CD4-positive, alpha-beta memory T cell (primary cell): ENCODE measurements around the gene ZNF93. TPM values are rescaled to one million over a fixed set of nuclear protein-coding genes. Genes with fewer than 3 reads are reported as not detected.

Experiments used
- CTCF ChIA-PET: fragments of 350-600 bp; sonication (Branson Sonifier 250); formaldehyde crosslinking; loops from one replicate; lab custom pipeline; 2021; ENCODE audit warnings: inconsistent platforms; ENCODE audit not compliant: partially characterized antibody; lab: Charles Lee
- POLR2A ChIA-PET: fragments of 350-600 bp; sonication (Branson Sonifier 250); formaldehyde crosslinking; loops from one replicate; lab custom pipeline; 2021; ENCODE audit not compliant: partially characterized antibody; lab: Charles Lee
- DNase-seq, 5 donors: peaks; one replicate each; pipeline versions ENCODE4 v3.0.0 to v3.0.0-alpha.2; 2020 to 2022; ENCODE audit warnings: mixed read lengths in 1 of 5
- H3K27ac ChIP-seq: one replicate; pipeline ENCODE4 v1.7.0; 2013; ENCODE audit warnings: low read depth, low read length
- H3K27me3 ChIP-seq: 2 replicates; pipeline ENCODE4 v1.7.0; 2013; ENCODE audit warnings: mild to moderate bottlenecking, low read length, moderate library complexity; ENCODE audit not compliant: insufficient read depth
- H3K36me3 ChIP-seq: 2 replicates; pipeline ENCODE4 v1.7.0; 2013; ENCODE audit warnings: mild to moderate bottlenecking, low read length, moderate library complexity; ENCODE audit not compliant: insufficient read depth
- H3K4me1 ChIP-seq: 2 replicates; pipeline ENCODE4 v1.7.0; 2013; ENCODE audit warnings: mild to moderate bottlenecking, low read length, moderate library complexity; ENCODE audit not compliant: insufficient read depth
- H3K4me3 ChIP-seq, 2 donors: one replicate each; pipeline ENCODE4 v1.7.0; 2013; ENCODE audit warnings: low read length in 2 of 2, mild to moderate bottlenecking in 1 of 2
- H3K9me3 ChIP-seq, 2 donors: one replicate each; pipeline ENCODE4 v1.7.0; 2013; ENCODE audit warnings: low read length in 2 of 2, control low read depth in 1 of 2; ENCODE audit not compliant: control insufficient read depth in 1 of 2
- H3K27ac Mint-ChIP-seq, 7 donors: one replicate each; pipeline ENCODE4 v1.8.0; 2020 to 2021; ENCODE audit warnings: mixed read lengths in 7 of 7, mild to moderate bottlenecking in 6 of 7, inconsistent platforms in 3 of 7, moderate library complexity in 3 of 7
- H3K27me3 Mint-ChIP-seq, 2 donors: one replicate each; pipeline ENCODE4 v1.8.0; 2020 to 2021; ENCODE audit warnings: mixed read lengths in 2 of 2
- H3K36me3 Mint-ChIP-seq, 2 donors: one replicate each; pipeline ENCODE4 v1.8.0; 2020 to 2021; ENCODE audit warnings: mixed read lengths in 2 of 2, inconsistent platforms in 1 of 2, mild to moderate bottlenecking in 1 of 2
- H3K4me1 Mint-ChIP-seq, 4 donors: one replicate each; pipeline ENCODE4 v1.8.0; 2020 to 2021; ENCODE audit warnings: mixed read lengths in 4 of 4, mild to moderate bottlenecking in 1 of 4
- H3K4me3 Mint-ChIP-seq, 8 donors: one replicate each; pipeline ENCODE4 v1.8.0; 2020 to 2021; ENCODE audit warnings: mixed read lengths in 8 of 8, mild to moderate bottlenecking in 7 of 8, moderate library complexity in 6 of 8, inconsistent platforms in 3 of 8
- H3K9me3 Mint-ChIP-seq, 8 donors: one replicate each; pipeline ENCODE4 v1.8.0; 2020 to 2021; ENCODE audit warnings: mixed read lengths in 8 of 8, mild to moderate bottlenecking in 5 of 8, inconsistent platforms in 3 of 8, moderate library complexity in 1 of 8
- intact Hi-C: fragments of 100-400 bp; cut with micrococcal nuclease; formaldehyde crosslinking; loops from one replicate; pipeline ENCODE4 v1.15.1; 2023
- polyA plus RNA-seq, 2 donors: library from polyadenylated mRNA; unstranded; fragments of 300-500 nt; fragmentation: Illumina TruSeq; gene quantifications; one replicate each; pipeline ENCODE4 v1.2.3, GENCODE V29; 2021
- total RNA-seq, 2 experiments: library from RNA; stranded (reverse); gene quantifications; one replicate each; pipeline ENCODE4 v1.2.3, GENCODE V29; 2021

ZNF93 gene
- total and polyA plus RNA-seq, 4 experiments from 2014 or later, result 5.6 to 9.2 (median 7.7) TPM

- no peak for DNase-seq
- Histone ChIP-seq H3K4me1 (no peaks in the 10 kb centered on the region), H3K9me3 (peaks cover 2 to 17% of the 10 kb centered on the region in 2 donors), H3K27ac (no peak overlapping the region), H3K27me3 (no peaks in the 10 kb centered on the region), H3K36me3 (peaks cover 8% of the 10 kb centered on the region), H3K4me3 (no peak overlapping the region)
- POLR2A ChIA-PET, result no interaction called here
- Mint-ChIP-seq H3K4me1 (no peaks in the 10 kb centered on the region), H3K27me3 (no peaks in the 10 kb centered on the region), H3K4me3 (no peak overlapping the region), H3K36me3 (peaks cover 22 to 28% of the 10 kb centered on the region in 2 donors), H3K9me3 (peaks cover 0 to 92% (median 75%) of the 10 kb centered on the region in 8 donors), H3K27ac (no peak overlapping the region)
- intact Hi-C loops, result no loop called here
- CTCF ChIA-PET, result no interaction called here
These were observed 36.7 kb downstream of the ZNF93 start for GRCh38 chr19:19937403-19937802.

- Mint-ChIP-seq H3K9me3 (peaks cover 0 to 91% (median 68%) of the 10 kb centered on the region in 8 donors), H3K4me3 (no peak overlapping the region), H3K27ac (peak overlapping the region in 1 of 7 donors; percentile 23), H3K4me1 (no peaks in the 10 kb centered on the region), H3K36me3 (peaks cover 12 to 18% of the 10 kb centered on the region in 2 donors), H3K27me3 (no peaks in the 10 kb centered on the region)
- H3K27ac ChIP-seq, result no peak overlapping the region
- intact Hi-C loops, result no loop called here
- peaks cover 0 to 12% of the 10 kb centered on the region in 2 donors for H3K9me3 ChIP-seq
- H3K27me3 ChIP-seq, result no peaks in the 10 kb centered on the region
- H3K36me3 ChIP-seq, result peaks cover 4% of the 10 kb centered on the region
- DNase-seq, result no peak
- CTCF ChIA-PET, result no interaction called here
- H3K4me3 ChIP-seq, result no peak overlapping the region
- POLR2A ChIA-PET, result no interaction called here
- no peaks in the 10 kb centered on the region for H3K4me1 ChIP-seq
These were observed 37.7 kb downstream of the ZNF93 start for GRCh38 chr19:19938449-19938848.

DNA sequence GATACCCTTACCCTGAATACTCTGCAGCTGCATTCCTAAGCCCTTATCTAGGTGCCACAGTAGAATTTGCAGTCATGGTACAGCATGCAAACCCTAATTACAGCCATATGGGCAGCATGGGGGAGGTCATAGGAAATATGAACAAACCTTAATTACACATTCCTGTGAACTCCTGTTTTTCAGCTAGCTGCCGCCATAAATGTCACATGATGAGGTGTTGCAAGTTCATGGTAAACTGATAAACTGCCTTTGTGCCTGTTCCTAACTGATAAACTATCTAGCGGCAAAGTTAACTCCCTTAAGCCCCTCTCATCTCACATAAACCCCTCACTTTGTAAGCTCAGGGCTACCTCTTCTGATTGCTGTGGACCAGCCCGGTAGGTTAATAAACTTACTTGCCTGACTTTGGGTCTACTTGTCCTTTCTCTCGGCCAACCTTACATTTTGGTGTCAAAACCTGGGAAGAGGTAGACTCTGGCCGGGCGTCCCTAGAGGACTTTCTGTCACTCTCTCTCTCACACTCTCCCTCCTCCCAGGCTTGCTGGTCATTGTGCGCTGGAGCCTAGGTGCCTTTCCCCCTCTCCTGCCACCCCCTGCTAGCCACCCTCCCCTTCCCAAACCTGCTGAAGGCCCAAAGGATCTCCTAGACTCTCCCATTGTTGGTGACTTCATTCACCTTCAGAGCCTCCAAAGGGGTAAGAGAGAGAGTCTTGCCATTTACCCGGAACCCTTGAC is 43.3 kb downstream of the ZNF93 start:
- no peak overlapping the region for H3K4me3 Mint-ChIP-seq
- Histone ChIP-seq H3K27ac (no peak overlapping the region), H3K4me1 (no peaks in the 10 kb centered on the region), H3K36me3 (no peaks in the 10 kb centered on the region), H3K27me3 (no peaks in the 10 kb centered on the region), H3K4me3 (no peak overlapping the region), H3K9me3 (no peaks in the 10 kb centered on the region)
- intact Hi-C loops, result no loop called here
- H3K4me1 Mint-ChIP-seq, result no peaks in the 10 kb centered on the region
- H3K27ac Mint-ChIP-seq, result no peak overlapping the region
- DNase-seq, result no peak
- no peaks in the 10 kb centered on the region for H3K36me3 Mint-ChIP-seq
- peaks cover 0 to 63% (median 27%) of the 10 kb centered on the region in 8 donors for H3K9me3 Mint-ChIP-seq
- peaks cover 0 to 4% of the 10 kb centered on the region in 2 donors for H3K27me3 Mint-ChIP-seq
- POLR2A ChIA-PET, result no interaction called here
- CTCF ChIA-PET, result interaction anchor here (1.0 kb wide), 1 partner anchor 10 kb away, joined by 3 read pairs; no protein-coding TSS in a partner anchor

DNA sequence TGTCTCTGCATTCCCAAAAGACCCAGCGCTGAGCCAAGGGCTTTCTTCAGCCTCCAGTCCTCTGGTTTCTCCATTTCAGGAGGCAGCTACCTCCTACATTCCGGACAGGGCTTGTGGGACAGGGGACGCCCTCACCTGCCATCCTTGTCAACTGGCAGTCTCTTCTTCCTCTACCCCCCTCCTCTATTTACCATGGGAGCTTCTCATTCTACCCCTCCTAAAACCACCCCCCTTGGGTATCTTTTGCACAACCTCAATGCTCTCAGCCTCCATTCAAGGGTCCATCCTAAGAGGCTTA is 43.8 kb downstream of the ZNF93 start:
- no peaks in the 10 kb centered on the region for H3K9me3 ChIP-seq
- no peak overlapping the region for H3K4me3 ChIP-seq
- Mint-ChIP-seq H3K4me3 (no peak overlapping the region), H3K9me3 (peaks cover 0 to 58% (median 22%) of the 10 kb centered on the region in 8 donors), H3K27me3 (peaks cover 0 to 4% of the 10 kb centered on the region in 2 donors), H3K27ac (no peak overlapping the region), H3K36me3 (no peaks in the 10 kb centered on the region), H3K4me1 (no peaks in the 10 kb centered on the region)
- ChIA-PET POLR2A (no interaction called here), CTCF (no interaction called here)
- no peaks in the 10 kb centered on the region for H3K27me3 ChIP-seq
- no peak for DNase-seq
- H3K4me1 ChIP-seq, result no peaks in the 10 kb centered on the region
- intact Hi-C loops, result no loop called here
- H3K27ac ChIP-seq, result no peak overlapping the region
- H3K36me3 ChIP-seq, result no peaks in the 10 kb centered on the region

GRCh38 chr19:19946226-19946625 is 45.5 kb downstream of the ZNF93 start:
- Histone ChIP-seq H3K9me3 (no peaks in the 10 kb centered on the region), H3K27ac (no peak overlapping the region), H3K4me3 (no peak overlapping the region), H3K4me1 (no peaks in the 10 kb centered on the region), H3K27me3 (no peaks in the 10 kb centered on the region), H3K36me3 (no peaks in the 10 kb centered on the region)
- ChIA-PET POLR2A (no interaction called here), CTCF (no interaction called here)
- H3K4me1 Mint-ChIP-seq, result no peaks in the 10 kb centered on the region
- no peak overlapping the region for H3K27ac Mint-ChIP-seq
- H3K9me3 Mint-ChIP-seq, result peaks cover 0 to 44% (median 11%) of the 10 kb centered on the region in 8 donors
- peaks cover 0 to 4% of the 10 kb centered on the region in 2 donors for H3K27me3 Mint-ChIP-seq
- no peak overlapping the region for H3K4me3 Mint-ChIP-seq
- H3K36me3 Mint-ChIP-seq, result no peaks in the 10 kb centered on the region
- DNase-seq, result no peak
- intact Hi-C loops, result no loop called here

DNA sequence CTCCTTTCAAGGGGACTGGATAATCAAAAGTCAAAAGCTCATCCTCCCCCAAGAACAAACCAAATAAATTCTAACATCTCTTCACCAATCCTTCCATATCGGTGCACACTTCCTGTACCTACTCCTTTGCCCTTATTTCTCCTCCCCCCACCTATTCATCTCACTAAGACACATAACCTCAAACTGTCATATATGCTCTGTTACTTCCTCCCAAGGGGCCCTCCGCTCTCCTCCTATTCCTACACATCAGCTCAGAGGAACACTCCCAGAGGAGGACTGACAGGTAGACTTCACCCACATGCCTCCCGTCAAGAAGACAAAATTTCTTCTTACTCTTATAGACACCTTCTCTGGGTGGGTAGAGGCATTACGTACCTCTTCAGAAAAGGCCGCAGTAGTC is 48.1 kb downstream of the ZNF93 start:
- ChIA-PET POLR2A (no interaction called here), CTCF (interaction anchor here (1.5 kb wide), 1 partner anchor 12 kb away, joined by 3 read pairs; no protein-coding TSS in a partner anchor)
- H3K36me3 Mint-ChIP-seq, result no peaks in the 10 kb centered on the region
- H3K4me1 Mint-ChIP-seq, result no peaks in the 10 kb centered on the region
- peaks cover 0 to 4% of the 10 kb centered on the region in 2 donors for H3K27me3 Mint-ChIP-seq
- Histone ChIP-seq H3K4me3 (no peak overlapping the region), H3K27me3 (no peaks in the 10 kb centered on the region), H3K27ac (no peak overlapping the region), H3K36me3 (no peaks in the 10 kb centered on the region), H3K9me3 (no peaks in the 10 kb centered on the region), H3K4me1 (no peaks in the 10 kb centered on the region)
- peaks cover 0 to 22% (median 4%) of the 10 kb centered on the region in 8 donors for H3K9me3 Mint-ChIP-seq
- H3K4me3 Mint-ChIP-seq, result no peak overlapping the region
- intact Hi-C loops, result no loop called here
- no peak overlapping the region for H3K27ac Mint-ChIP-seq
- no peak for DNase-seq

- H3K36me3 Mint-ChIP-seq, result no peaks in the 10 kb centered on the region
- no peak overlapping the region for H3K27ac Mint-ChIP-seq
- intact Hi-C loops, result loop anchor here (5.0 kb wide), 1 partner anchor 178 kb away; no protein-coding TSS in a partner anchor
- DNase-seq, result no peak
- no peaks in the 10 kb centered on the region for H3K27me3 Mint-ChIP-seq
- H3K4me3 Mint-ChIP-seq, result no peak overlapping the region
- Histone ChIP-seq H3K4me3 (no peak overlapping the region), H3K4me1 (no peaks in the 10 kb centered on the region), H3K9me3 (no peaks in the 10 kb centered on the region), H3K27me3 (no peaks in the 10 kb centered on the region), H3K36me3 (no peaks in the 10 kb centered on the region), H3K27ac (no peak overlapping the region)
- H3K9me3 Mint-ChIP-seq, result no peaks in the 10 kb centered on the region
- POLR2A ChIA-PET, result no interaction called here
- H3K4me1 Mint-ChIP-seq, result peaks cover 0 to 7% (median 3%) of the 10 kb centered on the region in 4 donors
- CTCF ChIA-PET, result no interaction called here
These were observed 54.5 kb downstream of the ZNF93 start for GRCh38 chr19:19955208-19955607.
